ENCODE measurements around the gene MTUS2.

Gene MTUS2

GRCh38 chr13:29111446-29111845 is 291.3 kb downstream of the MTUS2 start:
- DNase-seq (ENCODE audit: extremely low read depth, low read depth): no peak
- TF ChIP-seq, protein P1, sequence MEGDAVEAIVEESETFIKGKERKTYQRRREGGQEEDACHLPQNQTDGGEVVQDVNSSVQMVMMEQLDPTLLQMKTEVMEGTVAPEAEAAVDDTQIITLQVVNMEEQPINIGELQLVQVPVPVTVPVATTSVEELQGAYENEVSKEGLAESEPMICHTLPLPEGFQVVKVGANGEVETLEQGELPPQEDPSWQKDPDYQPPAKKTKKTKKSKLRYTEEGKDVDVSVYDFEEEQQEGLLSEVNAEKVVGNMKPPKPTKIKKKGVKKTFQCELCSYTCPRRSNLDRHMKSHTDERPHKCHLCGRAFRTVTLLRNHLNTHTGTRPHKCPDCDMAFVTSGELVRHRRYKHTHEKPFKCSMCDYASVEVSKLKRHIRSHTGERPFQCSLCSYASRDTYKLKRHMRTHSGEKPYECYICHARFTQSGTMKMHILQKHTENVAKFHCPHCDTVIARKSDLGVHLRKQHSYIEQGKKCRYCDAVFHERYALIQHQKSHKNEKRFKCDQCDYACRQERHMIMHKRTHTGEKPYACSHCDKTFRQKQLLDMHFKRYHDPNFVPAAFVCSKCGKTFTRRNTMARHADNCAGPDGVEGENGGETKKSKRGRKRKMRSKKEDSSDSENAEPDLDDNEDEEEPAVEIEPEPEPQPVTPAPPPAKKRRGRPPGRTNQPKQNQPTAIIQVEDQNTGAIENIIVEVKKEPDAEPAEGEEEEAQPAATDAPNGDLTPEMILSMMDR (IDR thresholded peaks at IDR 0.05; ENCODE audit: low read depth, low read length): no peak

DNA sequence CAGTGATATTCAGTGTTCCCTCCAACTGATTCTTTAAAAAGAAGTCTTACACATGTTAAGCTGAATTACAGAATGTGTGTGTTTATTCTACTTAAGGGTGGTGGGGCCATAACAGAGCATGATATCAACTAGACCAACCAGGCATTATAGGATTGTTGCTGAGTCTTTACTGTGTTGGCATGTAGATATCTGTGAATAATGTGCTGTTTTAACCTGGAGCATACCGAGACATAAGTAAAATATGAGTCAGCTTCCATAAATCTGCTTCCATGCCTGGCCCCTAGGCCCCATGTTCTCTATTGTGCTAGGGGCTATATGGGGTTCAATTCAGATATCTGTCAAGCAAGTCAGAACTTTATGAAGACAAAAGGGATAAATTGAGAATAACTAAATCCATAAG is 295.7 kb downstream of the MTUS2 start:
- TF ChIP-seq, protein P1 (IDR thresholded peaks at IDR 0.05; ENCODE audit: low read depth, low read length): no peak
- no peak for DNase-seq (ENCODE audit: extremely low read depth, low read depth)

DNA sequence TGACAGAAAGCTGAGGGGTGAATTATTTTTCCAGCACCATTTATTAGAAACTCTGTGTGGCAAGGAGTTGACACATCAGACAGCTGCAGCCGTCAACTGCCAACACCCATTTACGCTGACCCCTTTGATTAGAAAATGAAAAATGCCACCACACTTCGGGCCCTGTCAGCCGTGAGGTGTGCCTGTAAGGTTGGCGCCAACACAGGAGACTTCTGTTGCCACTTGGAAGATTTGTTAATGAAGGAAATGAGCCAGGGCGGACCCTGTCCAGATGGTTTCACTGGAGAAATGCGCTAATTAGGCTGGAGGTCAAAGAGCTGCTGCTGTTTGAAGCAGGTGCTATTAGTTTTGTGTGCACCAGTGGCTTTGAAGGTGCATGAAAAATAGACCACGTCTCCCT is 297.5 kb downstream of the MTUS2 start:
- DNase-seq (ENCODE audit: extremely low read depth, low read depth): no peak
- TF ChIP-seq, protein P1 (IDR thresholded peaks at IDR 0.05; ENCODE audit: low read depth, low read length): no peak

- TF ChIP-seq, protein P1 (IDR thresholded peaks at IDR 0.05; ENCODE audit: low read depth, low read length): no peak
- no peak for DNase-seq (ENCODE audit: extremely low read depth, low read depth)
These were observed 298.3 kb downstream of the MTUS2 start for GRCh38 chr13:29118471-29118870.

- TF ChIP-seq, protein P1 (IDR thresholded peaks at IDR 0.05; ENCODE audit: low read depth, low read length): no peak
- DNase-seq (ENCODE audit: extremely low read depth, low read depth): no peak
These were observed 305.2 kb downstream of the MTUS2 start for GRCh38 chr13:29125191-29125933.

DNA sequence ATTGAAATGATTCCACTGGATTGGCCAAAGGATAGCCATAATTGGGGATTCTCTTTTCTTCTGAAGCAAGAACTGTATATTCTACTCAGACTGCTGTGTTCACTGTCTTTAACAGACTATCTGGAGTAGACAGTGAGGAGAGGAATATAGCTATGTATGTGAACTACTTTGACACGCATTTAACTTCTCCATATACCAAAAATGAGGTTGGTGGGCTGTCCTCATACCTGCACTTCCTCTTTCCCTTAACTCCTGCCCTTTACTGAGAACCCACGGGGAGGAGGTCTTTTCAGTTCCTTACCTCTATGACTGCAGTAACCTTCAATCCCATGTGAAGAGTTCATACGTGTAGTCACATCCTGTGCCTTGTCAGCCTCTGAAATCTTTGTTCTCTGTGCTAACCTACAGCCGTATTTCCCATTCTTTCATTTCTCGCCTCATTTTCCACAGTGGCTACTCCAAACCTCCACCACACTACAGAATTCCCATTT is 305.8 kb downstream of the MTUS2 start:
- TF ChIP-seq, protein P1 (IDR thresholded peaks at IDR 0.05; ENCODE audit: low read depth, low read length): no peak
- no peak for DNase-seq (ENCODE audit: extremely low read depth, low read depth)

GRCh38 chr13:29129616-29130015 is 309.5 kb downstream of the MTUS2 start:
- no peak for DNase-seq (ENCODE audit: extremely low read depth, low read depth)
- TF ChIP-seq, protein P1 (IDR thresholded peaks at IDR 0.05; ENCODE audit: low read depth, low read length): no peak

All from AG09319 (cell line).